MM.1S (cell line): Measurements from ENCODE around the gene AMZ1.

ENCODE experiments used
- DNase-seq: peaks from one replicate; pipeline ENCODE4 v3.0.0-alpha.2; 2015
- H2AFZ ChIP-seq: fragments of 300-600 bp; sonication (generic); 2 replicates; pipeline ENCODE4 v1.6.0; 2016; ENCODE audit warnings: antibody characterized with exemption, low read length
- H3F3A ChIP-seq: fragments of 300-600 bp; sonication (generic); 2 replicates; pipeline ENCODE4 v1.6.1; 2016; ENCODE audit warnings: mild to moderate bottlenecking, antibody characterized with exemption, low read length, moderate library complexity, mixed read lengths; ENCODE audit not compliant: insufficient read depth
- H3K27ac ChIP-seq: fragments of 300-600 bp; sonication (generic); 2 replicates; pipeline ENCODE4 v1.5.1; 2016; ENCODE audit warnings: mild to moderate bottlenecking, low read length
- H3K27me3 ChIP-seq: fragments of 300-600 bp; sonication (generic); replicated peaks from 2 replicates; pipeline ENCODE4 v1.6.0; 2016; ENCODE audit warnings: low read length; ENCODE audit not compliant: insufficient read depth
- H3K36me3 ChIP-seq: fragments of 300-600 bp; sonication (generic); replicated peaks from 2 replicates; pipeline ENCODE4 v1.6.1; 2016; ENCODE audit warnings: mild to moderate bottlenecking, low read length, mixed read lengths; ENCODE audit not compliant: insufficient read depth
- H3K4me1 ChIP-seq: fragments of 300-600 bp; sonication (generic); 2 replicates; pipeline ENCODE4 v1.6.1; 2016; ENCODE audit warnings: low read length, mixed read lengths
- H3K4me2 ChIP-seq: fragments of 300-600 bp; sonication (generic); 2 replicates; pipeline ENCODE4 v1.6.0; 2016; ENCODE audit warnings: low read depth, low read length
- H3K4me3 ChIP-seq: fragments of 300-600 bp; sonication (generic); 2 replicates; pipeline ENCODE4 v1.5.1; 2016; ENCODE audit warnings: low read length, mixed read lengths
- H3K79me2 ChIP-seq: fragments of 300-600 bp; sonication (generic); 2 replicates; pipeline ENCODE4 v1.6.1; 2016; ENCODE audit warnings: mixed run types, low read length, mixed read lengths
- H3K9ac ChIP-seq: fragments of 300-600 bp; sonication (generic); 2 replicates; pipeline ENCODE4 v1.6.1; 2016; ENCODE audit warnings: low read length, mixed read lengths
- H3K9me2 ChIP-seq: fragments of 300-600 bp; sonication (generic); replicated peaks from 2 replicates; pipeline ENCODE4 v1.6.1; 2016; ENCODE audit warnings: mild to moderate bottlenecking, low read length, mixed read lengths; ENCODE audit not compliant: insufficient read depth
- H3K9me3 ChIP-seq: fragments of 300-600 bp; sonication (generic); replicated peaks from 2 replicates; pipeline ENCODE4 v1.6.1; 2016; ENCODE audit warnings: mild to moderate bottlenecking, low read length, mixed read lengths; ENCODE audit not compliant: insufficient read depth
- H4K20me1 ChIP-seq: fragments of 300-600 bp; sonication (generic); 2 replicates; pipeline ENCODE4 v1.6.1; 2016; ENCODE audit warnings: mild to moderate bottlenecking, low read length, moderate library complexity, mixed read lengths; ENCODE audit not compliant: insufficient read depth
- EZH2 ChIP-seq: fragments of 300-600 bp; sonication (generic); optimal IDR thresholded peaks from 2 replicates; pipeline ENCODE3; 2017; ENCODE audit warnings: low read depth, mild to moderate bottlenecking, antibody characterized with exemption, low read length, mixed read lengths
- EZH2phosphoT487 ChIP-seq: fragments of 300-600 bp; sonication (generic); IDR thresholded peaks from 2 replicates; pipeline ENCODE4 v1.6.1; 2018; ENCODE audit warnings: antibody characterized with exemption, low read length
- TF ChIP-seq, protein P1 (sequence below): fragments of 300-600 bp; sonication (generic); IDR thresholded peaks from 2 replicates; pipeline ENCODE4 v1.5.1; 2016; ENCODE audit warnings: antibody characterized with exemption, low read length, mixed read lengths

AMZ1 gene

DNA sequence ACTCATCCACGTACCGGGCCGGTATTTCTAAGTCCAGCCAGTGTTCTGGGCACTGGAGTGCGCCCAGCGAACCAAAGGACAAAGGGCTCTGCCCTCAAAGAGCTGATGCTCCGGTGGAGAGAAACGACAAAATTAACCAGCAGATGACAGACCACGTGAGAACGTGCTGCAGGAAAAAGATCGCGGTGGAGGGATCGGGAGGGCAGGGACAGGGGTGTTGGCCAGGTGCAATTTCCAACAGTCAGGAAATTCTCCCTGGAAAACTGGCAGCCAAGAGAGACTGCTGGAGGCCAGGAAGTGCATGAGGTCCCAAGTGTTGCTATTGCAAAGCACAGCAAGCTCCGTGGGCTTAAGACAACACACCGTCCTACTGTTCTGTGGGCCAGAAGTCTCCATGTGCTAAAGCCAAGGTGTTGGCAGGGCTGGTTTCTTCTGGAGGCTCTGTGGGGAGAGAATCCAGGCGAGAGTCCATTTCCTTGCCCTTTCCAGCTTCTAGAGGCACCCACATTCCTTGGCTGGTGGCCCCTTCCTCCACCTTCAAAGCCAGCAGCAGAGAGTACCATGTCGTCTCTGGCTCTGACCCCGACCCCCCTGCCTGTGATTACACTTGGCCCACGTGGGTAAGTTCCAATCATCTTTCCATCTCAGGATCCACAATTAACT is 21.3 kb upstream of the AMZ1 start:
- TF ChIP-seq EZH2phosphoT487 = no peak
- TF ChIP-seq EZH2 = no peak
- TF ChIP-seq, protein P1, sequence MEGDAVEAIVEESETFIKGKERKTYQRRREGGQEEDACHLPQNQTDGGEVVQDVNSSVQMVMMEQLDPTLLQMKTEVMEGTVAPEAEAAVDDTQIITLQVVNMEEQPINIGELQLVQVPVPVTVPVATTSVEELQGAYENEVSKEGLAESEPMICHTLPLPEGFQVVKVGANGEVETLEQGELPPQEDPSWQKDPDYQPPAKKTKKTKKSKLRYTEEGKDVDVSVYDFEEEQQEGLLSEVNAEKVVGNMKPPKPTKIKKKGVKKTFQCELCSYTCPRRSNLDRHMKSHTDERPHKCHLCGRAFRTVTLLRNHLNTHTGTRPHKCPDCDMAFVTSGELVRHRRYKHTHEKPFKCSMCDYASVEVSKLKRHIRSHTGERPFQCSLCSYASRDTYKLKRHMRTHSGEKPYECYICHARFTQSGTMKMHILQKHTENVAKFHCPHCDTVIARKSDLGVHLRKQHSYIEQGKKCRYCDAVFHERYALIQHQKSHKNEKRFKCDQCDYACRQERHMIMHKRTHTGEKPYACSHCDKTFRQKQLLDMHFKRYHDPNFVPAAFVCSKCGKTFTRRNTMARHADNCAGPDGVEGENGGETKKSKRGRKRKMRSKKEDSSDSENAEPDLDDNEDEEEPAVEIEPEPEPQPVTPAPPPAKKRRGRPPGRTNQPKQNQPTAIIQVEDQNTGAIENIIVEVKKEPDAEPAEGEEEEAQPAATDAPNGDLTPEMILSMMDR = no peak
- no peaks in the 10 kb centered on the region for H3K9me2 ChIP-seq

DNA sequence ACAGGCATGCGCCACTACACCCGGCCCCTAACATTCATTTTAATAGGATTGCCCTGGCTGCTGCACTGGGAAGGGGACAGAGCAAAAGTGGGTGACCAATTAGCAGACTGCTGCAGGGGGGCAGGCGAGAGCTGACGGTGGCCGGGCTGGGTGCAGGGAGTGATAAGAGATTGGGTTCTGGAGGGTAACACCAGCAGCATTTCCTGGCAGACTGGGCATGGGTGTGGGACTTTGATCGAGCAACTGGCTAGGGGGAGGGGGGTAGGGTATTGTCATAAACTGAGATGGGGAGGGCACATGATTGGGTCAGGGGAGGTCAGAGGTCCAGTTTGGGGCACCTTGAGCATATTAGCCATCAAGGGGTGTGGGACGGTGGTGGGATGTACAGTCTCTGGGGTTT is 20.2 kb upstream of the AMZ1 start:
- Histone ChIP-seq H3K79me2 (no peaks in the 10 kb centered on the region), H3K27me3 (peaks cover 56% of the 10 kb centered on the region), H3K4me3 (no peak overlapping the region), H2AFZ (no peak overlapping the region), H3K4me1 (no peaks in the 10 kb centered on the region), H3K4me2 (no peak overlapping the region), H3K27ac (no peak overlapping the region), H4K20me1 (no peaks in the 10 kb centered on the region), H3K9ac (no peak overlapping the region), H3F3A (no peaks in the 10 kb centered on the region), H3K9me2 (no peaks in the 10 kb centered on the region), H3K36me3 (no peaks in the 10 kb centered on the region), H3K9me3 (no peaks in the 10 kb centered on the region)
- no peak for DNase-seq
- TF ChIP-seq, protein P1 = no peak
- TF ChIP-seq EZH2 (no peak), EZH2phosphoT487 (no peak)

More for the DNA sequence above, 21.3 kb upstream of the AMZ1 start:
- H3K4me1 ChIP-seq = no peaks in the 10 kb centered on the region
- H4K20me1 ChIP-seq = no peaks in the 10 kb centered on the region
- H3K9me3 ChIP-seq = no peaks in the 10 kb centered on the region
- H3K9ac ChIP-seq = no peak overlapping the region
- no peaks in the 10 kb centered on the region for H3F3A ChIP-seq
- no peaks in the 10 kb centered on the region for H3K36me3 ChIP-seq
- no peak overlapping the region for H3K4me3 ChIP-seq
- H3K4me2 ChIP-seq = no peak overlapping the region
- DNase-seq = no peak
- no peaks in the 10 kb centered on the region for H3K79me2 ChIP-seq
- no peak overlapping the region for H3K27ac ChIP-seq
- peaks cover 62% of the 10 kb centered on the region for H3K27me3 ChIP-seq
- no peak overlapping the region for H2AFZ ChIP-seq

DNA sequence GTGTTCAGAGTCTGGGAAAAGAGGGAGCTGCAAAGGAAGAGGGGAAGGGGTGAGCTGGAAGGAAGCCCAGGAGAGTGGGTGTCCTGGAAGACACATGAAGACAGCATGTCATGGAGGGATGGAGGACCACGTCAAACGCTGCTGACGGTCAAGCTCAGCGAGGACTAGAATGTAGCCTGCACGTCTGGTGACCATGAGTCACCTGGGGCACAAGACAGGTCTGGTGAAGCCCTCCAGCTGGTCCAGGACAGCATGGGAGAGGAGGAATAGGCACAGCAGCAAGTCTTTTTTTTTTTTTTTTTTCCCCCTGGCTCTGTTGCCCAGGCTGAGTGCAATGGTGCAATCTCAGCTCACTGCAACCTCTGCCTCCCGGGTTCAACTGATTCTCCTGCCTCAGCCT is 19.6 kb upstream of the AMZ1 start:
- Histone ChIP-seq H3K36me3 (no peaks in the 10 kb centered on the region), H3K4me2 (no peak overlapping the region)
- no peak for DNase-seq

More for the DNA sequence above, 19.6 kb upstream of the AMZ1 start:
- no peaks in the 10 kb centered on the region for H4K20me1 ChIP-seq
- no peaks in the 10 kb centered on the region for H3K4me1 ChIP-seq
- H3F3A ChIP-seq = no peaks in the 10 kb centered on the region
- no peak overlapping the region for H2AFZ ChIP-seq
- H3K9ac ChIP-seq = no peak overlapping the region
- H3K79me2 ChIP-seq = no peaks in the 10 kb centered on the region
- H3K9me3 ChIP-seq = no peaks in the 10 kb centered on the region
- no peak overlapping the region for H3K27ac ChIP-seq
- no peak overlapping the region for H3K4me3 ChIP-seq
- H3K27me3 ChIP-seq = peaks cover 50% of the 10 kb centered on the region
- no peaks in the 10 kb centered on the region for H3K9me2 ChIP-seq
- TF ChIP-seq, protein P1 = no peak
- TF ChIP-seq EZH2phosphoT487 = no peak
- TF ChIP-seq EZH2 = no peak
